Measurements from ENCODE around the gene YIF1A.

DNA sequence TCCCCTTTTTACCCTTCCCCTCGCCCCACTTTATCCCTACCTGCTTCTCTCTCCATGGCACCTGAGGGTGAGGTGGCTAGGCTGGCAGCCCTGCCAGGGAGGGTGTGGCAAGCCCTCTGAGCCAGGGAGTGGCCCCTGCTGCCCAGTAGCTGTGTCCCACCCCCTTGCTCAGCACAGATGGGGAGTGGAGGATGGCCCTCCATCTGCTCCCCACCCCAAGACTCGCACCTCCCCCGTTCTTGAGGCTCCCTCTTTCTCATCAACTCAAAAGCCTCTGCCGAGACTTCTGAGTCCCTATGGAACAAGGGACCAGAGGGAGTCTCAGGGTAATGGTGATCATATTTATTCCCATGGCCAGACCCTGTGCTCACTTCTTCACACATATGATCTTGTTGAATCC lies 4.4 kb upstream of the YIF1A start:
- TF ChIP-seq, protein P1, sequence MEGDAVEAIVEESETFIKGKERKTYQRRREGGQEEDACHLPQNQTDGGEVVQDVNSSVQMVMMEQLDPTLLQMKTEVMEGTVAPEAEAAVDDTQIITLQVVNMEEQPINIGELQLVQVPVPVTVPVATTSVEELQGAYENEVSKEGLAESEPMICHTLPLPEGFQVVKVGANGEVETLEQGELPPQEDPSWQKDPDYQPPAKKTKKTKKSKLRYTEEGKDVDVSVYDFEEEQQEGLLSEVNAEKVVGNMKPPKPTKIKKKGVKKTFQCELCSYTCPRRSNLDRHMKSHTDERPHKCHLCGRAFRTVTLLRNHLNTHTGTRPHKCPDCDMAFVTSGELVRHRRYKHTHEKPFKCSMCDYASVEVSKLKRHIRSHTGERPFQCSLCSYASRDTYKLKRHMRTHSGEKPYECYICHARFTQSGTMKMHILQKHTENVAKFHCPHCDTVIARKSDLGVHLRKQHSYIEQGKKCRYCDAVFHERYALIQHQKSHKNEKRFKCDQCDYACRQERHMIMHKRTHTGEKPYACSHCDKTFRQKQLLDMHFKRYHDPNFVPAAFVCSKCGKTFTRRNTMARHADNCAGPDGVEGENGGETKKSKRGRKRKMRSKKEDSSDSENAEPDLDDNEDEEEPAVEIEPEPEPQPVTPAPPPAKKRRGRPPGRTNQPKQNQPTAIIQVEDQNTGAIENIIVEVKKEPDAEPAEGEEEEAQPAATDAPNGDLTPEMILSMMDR (conservative IDR thresholded peaks at IDR 0.05) = no peak
- no peak for TF ChIP-seq EZH2 (IDR thresholded peaks at IDR 0.05; ENCODE audit: low read depth)
